ENCODE results near the gene KIAA1217.

DNA sequence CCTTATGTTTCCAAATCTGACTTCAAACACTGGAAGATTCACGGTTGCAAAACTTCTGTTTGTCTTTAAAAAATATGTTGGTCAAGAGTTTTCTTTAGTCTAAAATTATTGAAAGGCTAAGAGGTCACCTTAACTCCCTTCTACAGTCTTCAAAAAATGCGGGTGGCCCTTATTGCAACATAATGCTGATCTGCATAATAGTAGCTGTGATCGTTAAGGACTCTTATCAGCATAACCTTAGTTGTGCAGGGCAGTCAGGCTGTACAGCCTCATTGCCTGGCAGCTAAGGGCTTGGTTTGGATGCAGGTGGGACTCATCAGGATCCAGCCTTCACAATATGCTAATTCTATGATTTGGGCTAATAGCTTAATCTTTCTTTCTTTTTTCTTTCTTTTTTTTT is 15.0 kb downstream of the KIAA1217 start:
- TF ChIP-seq, protein P1, sequence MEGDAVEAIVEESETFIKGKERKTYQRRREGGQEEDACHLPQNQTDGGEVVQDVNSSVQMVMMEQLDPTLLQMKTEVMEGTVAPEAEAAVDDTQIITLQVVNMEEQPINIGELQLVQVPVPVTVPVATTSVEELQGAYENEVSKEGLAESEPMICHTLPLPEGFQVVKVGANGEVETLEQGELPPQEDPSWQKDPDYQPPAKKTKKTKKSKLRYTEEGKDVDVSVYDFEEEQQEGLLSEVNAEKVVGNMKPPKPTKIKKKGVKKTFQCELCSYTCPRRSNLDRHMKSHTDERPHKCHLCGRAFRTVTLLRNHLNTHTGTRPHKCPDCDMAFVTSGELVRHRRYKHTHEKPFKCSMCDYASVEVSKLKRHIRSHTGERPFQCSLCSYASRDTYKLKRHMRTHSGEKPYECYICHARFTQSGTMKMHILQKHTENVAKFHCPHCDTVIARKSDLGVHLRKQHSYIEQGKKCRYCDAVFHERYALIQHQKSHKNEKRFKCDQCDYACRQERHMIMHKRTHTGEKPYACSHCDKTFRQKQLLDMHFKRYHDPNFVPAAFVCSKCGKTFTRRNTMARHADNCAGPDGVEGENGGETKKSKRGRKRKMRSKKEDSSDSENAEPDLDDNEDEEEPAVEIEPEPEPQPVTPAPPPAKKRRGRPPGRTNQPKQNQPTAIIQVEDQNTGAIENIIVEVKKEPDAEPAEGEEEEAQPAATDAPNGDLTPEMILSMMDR (IDR thresholded peaks at IDR 0.05), result no peak
- TF ChIP-seq POLR2A (IDR thresholded peaks at IDR 0.05), result no peak
